ENCODE results near the gene BUB3.

BUB3 gene

DNA sequence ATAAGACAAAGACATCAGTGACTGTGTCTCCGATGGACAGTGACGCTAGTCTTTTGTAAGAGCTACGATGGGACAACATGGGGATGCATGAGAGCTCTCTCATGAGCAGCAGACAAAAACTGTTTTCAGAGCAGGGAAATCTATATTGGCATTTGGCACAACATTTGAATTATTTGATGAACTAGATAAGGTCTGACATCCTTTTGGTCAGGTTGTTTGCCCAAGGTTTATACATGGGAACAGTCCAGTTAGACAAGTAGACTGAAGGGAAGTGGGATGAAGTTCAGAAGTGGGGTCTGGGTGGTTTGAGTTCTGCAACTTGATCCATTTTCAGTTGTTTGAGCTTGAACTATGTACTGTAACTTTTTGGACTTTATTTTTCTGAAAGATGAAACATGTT is 50.8 kb downstream of the BUB3 start:
- no peak for DNase-seq

DNA sequence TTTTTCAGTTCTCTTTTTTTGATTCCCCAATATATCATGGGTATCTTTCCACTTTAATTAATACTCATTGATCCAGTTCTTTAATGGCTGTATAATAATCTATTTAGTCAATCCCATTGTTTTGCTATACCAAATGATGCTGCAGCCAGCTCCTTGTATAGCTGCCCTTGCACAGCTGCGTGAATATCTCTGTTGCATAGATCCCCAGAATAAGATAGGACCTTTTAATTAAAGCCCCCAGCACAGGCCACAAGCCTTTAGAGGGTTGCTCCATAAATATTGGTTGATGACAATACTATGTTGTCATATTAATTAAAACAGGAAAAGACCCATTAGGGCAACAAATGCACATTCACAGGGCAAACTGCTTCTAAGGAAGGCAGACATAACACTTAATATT is 57.9 kb downstream of the BUB3 start:
- no peak for DNase-seq

DNA sequence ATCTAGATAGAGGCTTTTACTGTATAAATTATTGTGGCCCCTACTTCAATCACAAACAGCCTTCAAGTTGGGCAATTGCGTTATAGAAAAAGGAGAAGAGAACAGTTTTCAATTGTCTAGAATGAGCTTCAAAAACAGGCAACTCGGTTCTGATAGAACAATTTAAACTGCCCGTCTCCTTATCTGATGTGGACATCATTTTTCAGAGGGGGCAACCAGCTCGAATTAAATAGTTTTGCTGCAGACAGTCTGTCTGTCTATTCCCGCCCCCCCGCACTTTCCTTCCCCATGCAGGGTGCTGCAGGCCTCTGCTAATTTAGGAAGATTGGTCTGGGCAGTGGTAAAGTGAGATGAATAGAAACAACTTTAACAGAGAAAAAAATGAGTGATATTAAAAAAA is 58.4 kb downstream of the BUB3 start:
- DNase-seq = no peak

DNA sequence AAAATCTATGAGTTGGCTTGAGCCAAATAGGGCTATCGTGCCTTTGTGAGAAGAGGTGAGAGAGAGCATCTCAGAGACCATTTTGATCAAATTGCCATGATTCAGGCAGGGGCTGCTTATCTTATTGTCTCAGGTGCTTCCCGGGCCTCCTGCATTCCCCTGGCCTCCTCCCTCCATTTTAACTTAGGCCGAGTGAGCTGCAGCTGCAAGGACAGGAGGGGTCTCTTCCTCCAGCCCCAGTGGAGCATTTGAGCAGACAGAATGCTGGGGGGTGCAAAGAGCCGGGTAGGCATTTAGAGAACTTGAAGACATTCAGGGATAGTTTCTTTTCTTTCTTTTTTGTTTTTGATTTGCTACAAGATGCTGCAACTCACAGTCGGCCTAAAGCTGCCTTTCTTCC is 59.0 kb downstream of the BUB3 start:
- DNase-seq = no peak
